ENCODE measurements around the gene ABCB10.

The ABCB10 gene

GRCh38 chr1:229507951-229508822 is 50.3 kb downstream of the ABCB10 start, which contains the start of gene NUP133:
Gene NUP133, minus strand, starts transcription at chr1:229508341. Its CDS starts 92 bp downstream, at chr1:229508249.
- Histone ChIP-seq H3K4me1 (ENCODE audit: control insufficient read depth, insufficient read depth, low read length) (peaks cover 11% of the 10 kb centered on the region), H3K9me3 (ENCODE audit: control insufficient read depth in 2 of 2, low read length in 2 of 2) (no peaks in the 10 kb centered on the region), H3K27ac (ENCODE audit: low read length) (peak within 1 kb of the TSS; percentile 96), H3K9ac (ENCODE audit: low read length in 2 of 2) (peak within 1 kb of the TSS; percentile 97 to 98), H3K36me3 (ENCODE audit: control insufficient read depth in 2 of 2, insufficient read depth in 2 of 2, low read length in 2 of 2) (peaks cover 2 to 5% of the 10 kb centered on the region in 2 donors), H3K4me3 (ENCODE audit: low read length in 2 of 2) (peak within 1 kb of the TSS; percentile 73 to 95), H3K27me3 (ENCODE audit: control insufficient read depth in 1 of 2, insufficient read depth in 2 of 2, low read length in 2 of 2) (no peaks in the 10 kb centered on the region)

DNA sequence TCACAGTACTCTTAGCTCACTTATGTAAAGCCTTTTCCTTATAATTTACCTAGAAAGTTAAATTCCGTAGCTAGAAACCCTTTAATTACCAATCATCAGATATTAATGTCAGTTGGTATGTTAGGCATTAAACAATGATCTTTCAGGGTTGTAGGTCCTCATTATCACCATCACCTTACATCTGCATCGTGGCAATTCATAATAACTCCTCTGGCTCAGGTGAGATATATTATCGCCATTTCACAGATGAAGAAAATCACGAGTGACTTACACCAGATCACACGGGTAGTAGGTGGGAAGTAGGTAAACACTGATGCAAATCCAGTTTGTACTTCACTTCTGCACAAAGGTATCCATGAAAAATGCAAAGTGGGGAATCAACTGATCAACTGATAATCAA is 51.0 kb downstream of the ABCB10 start:
- H3K27ac ChIP-seq (ENCODE audit: low read length): peak overlapping the region; percentile 96
- peaks cover 11% of the 10 kb centered on the region for H3K4me1 ChIP-seq (ENCODE audit: control insufficient read depth, insufficient read depth, low read length)
- H3K4me3 ChIP-seq (ENCODE audit: low read length in 2 of 2): peak overlapping the region; percentile 73 to 95
- no peaks in the 10 kb centered on the region for H3K9me3 ChIP-seq (ENCODE audit: control insufficient read depth in 2 of 2, low read length in 2 of 2)
- H3K36me3 ChIP-seq (ENCODE audit: control insufficient read depth in 2 of 2, insufficient read depth in 2 of 2, low read length in 2 of 2): peaks cover 2 to 5% of the 10 kb centered on the region in 2 donors
- H3K9ac ChIP-seq (ENCODE audit: low read length in 2 of 2): peak overlapping the region; percentile 97 to 98
- no peaks in the 10 kb centered on the region for H3K27me3 ChIP-seq (ENCODE audit: control insufficient read depth in 1 of 2, insufficient read depth in 2 of 2, low read length in 2 of 2)

GRCh38 chr1:229506633-229507032 is 51.9 kb downstream of the ABCB10 start:
- H3K36me3 ChIP-seq (ENCODE audit: control insufficient read depth in 2 of 2, insufficient read depth in 2 of 2, low read length in 2 of 2): peaks cover 2 to 5% of the 10 kb centered on the region in 2 donors
- H3K9ac ChIP-seq (ENCODE audit: low read length in 2 of 2): no peak overlapping the region
- no peaks in the 10 kb centered on the region for H3K9me3 ChIP-seq (ENCODE audit: control insufficient read depth in 2 of 2, low read length in 2 of 2)
- H3K27ac ChIP-seq (ENCODE audit: low read length): no peak overlapping the region
- H3K4me3 ChIP-seq (ENCODE audit: low read length in 2 of 2): no peak overlapping the region
- H3K4me1 ChIP-seq (ENCODE audit: control insufficient read depth, insufficient read depth, low read length): peaks cover 11% of the 10 kb centered on the region
- no peaks in the 10 kb centered on the region for H3K27me3 ChIP-seq (ENCODE audit: control insufficient read depth in 1 of 2, insufficient read depth in 2 of 2, low read length in 2 of 2)

GRCh38 chr1:229495782-229496181 is 62.7 kb downstream of the ABCB10 start:
- H3K9ac ChIP-seq (ENCODE audit: low read length in 2 of 2): no peak overlapping the region
- H3K27me3 ChIP-seq (ENCODE audit: control insufficient read depth in 1 of 2, insufficient read depth in 2 of 2, low read length in 2 of 2): no peaks in the 10 kb centered on the region
- no peaks in the 10 kb centered on the region for H3K4me1 ChIP-seq (ENCODE audit: control insufficient read depth, insufficient read depth, low read length)
- H3K36me3 ChIP-seq (ENCODE audit: control insufficient read depth in 2 of 2, insufficient read depth in 2 of 2, low read length in 2 of 2): peaks cover 42 to 44% of the 10 kb centered on the region in 2 donors
- H3K9me3 ChIP-seq (ENCODE audit: control insufficient read depth in 2 of 2, low read length in 2 of 2): no peaks in the 10 kb centered on the region
- H3K27ac ChIP-seq (ENCODE audit: low read length): no peak overlapping the region
- no peak overlapping the region for H3K4me3 ChIP-seq (ENCODE audit: low read length in 2 of 2)

- Histone ChIP-seq H3K36me3 (ENCODE audit: control insufficient read depth in 2 of 2, insufficient read depth in 2 of 2, low read length in 2 of 2) (peaks cover 34 to 45% of the 10 kb centered on the region in 2 donors), H3K4me3 (ENCODE audit: low read length in 2 of 2) (no peak overlapping the region), H3K9me3 (ENCODE audit: control insufficient read depth in 2 of 2, low read length in 2 of 2) (no peaks in the 10 kb centered on the region), H3K4me1 (ENCODE audit: control insufficient read depth, insufficient read depth, low read length) (peaks cover 2% of the 10 kb centered on the region), H3K27ac (ENCODE audit: low read length) (no peak overlapping the region), H3K9ac (ENCODE audit: low read length in 2 of 2) (no peak overlapping the region), H3K27me3 (ENCODE audit: control insufficient read depth in 1 of 2, insufficient read depth in 2 of 2, low read length in 2 of 2) (no peaks in the 10 kb centered on the region)
Measured at GRCh38 chr1:229487181-229487580, 71.3 kb downstream of the ABCB10 start.

DNA sequence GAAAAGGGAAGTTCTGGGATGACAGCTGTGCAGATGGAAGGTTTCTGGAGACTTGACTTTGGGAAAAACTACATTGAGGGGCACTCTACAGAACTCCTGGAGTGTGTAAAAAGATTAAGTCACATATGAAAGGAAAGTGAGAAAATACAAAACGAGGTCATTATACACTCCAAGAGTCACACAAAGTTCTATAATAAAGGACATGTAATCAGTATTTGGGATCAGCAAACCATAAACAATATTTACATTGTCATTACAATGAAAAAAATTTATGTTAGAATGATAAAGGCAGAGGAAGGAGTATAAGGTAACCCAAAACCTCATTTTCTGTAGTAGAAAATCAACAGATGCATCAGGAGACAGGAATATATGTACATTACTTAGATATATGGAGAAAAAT is 73.2 kb downstream of the ABCB10 start:
- no peaks in the 10 kb centered on the region for H3K27me3 ChIP-seq (ENCODE audit: control insufficient read depth in 1 of 2, insufficient read depth in 2 of 2, low read length in 2 of 2)

DNA sequence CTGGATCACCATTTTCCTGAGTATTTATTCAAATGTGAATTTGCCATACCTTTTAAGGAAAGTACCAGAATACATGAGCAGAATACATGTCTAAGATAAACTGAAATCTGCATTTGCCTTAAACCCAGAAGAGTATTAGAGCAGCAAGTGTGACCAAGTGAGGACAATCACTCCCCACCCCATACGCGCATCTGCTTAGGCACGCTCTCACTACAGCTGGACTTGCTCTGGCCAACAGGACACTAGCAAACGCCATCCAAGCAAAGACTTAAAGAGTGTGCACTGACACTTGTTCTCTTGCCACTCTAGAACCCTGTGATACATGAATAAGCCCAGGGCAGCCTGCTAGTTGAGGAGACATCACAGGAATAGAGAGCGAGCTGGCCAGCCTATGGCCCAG is 76.0 kb downstream of the ABCB10 start:
- Histone ChIP-seq H3K36me3 (ENCODE audit: control insufficient read depth in 2 of 2, insufficient read depth in 2 of 2, low read length in 2 of 2) (peaks cover 34 to 43% of the 10 kb centered on the region in 2 donors), H3K27ac (ENCODE audit: low read length) (no peak overlapping the region), H3K9me3 (ENCODE audit: control insufficient read depth in 2 of 2, low read length in 2 of 2) (no peaks in the 10 kb centered on the region), H3K9ac (ENCODE audit: low read length in 2 of 2) (peak overlapping the region in 1 of 2 donors; percentile 1), H3K4me3 (ENCODE audit: low read length in 2 of 2) (no peak overlapping the region), H3K4me1 (ENCODE audit: control insufficient read depth, insufficient read depth, low read length) (peaks cover 3% of the 10 kb centered on the region), H3K27me3 (ENCODE audit: control insufficient read depth in 1 of 2, insufficient read depth in 2 of 2, low read length in 2 of 2) (no peaks in the 10 kb centered on the region)

More for the DNA sequence above, 73.2 kb downstream of the ABCB10 start:
- H3K27ac ChIP-seq (ENCODE audit: low read length): no peak overlapping the region
- peaks cover 3% of the 10 kb centered on the region for H3K4me1 ChIP-seq (ENCODE audit: control insufficient read depth, insufficient read depth, low read length)
- peaks cover 31 to 44% of the 10 kb centered on the region in 2 donors for H3K36me3 ChIP-seq (ENCODE audit: control insufficient read depth in 2 of 2, insufficient read depth in 2 of 2, low read length in 2 of 2)
- no peak overlapping the region for H3K4me3 ChIP-seq (ENCODE audit: low read length in 2 of 2)
- H3K9me3 ChIP-seq (ENCODE audit: control insufficient read depth in 2 of 2, low read length in 2 of 2): no peaks in the 10 kb centered on the region
- H3K9ac ChIP-seq (ENCODE audit: low read length in 2 of 2): no peak overlapping the region

DNA sequence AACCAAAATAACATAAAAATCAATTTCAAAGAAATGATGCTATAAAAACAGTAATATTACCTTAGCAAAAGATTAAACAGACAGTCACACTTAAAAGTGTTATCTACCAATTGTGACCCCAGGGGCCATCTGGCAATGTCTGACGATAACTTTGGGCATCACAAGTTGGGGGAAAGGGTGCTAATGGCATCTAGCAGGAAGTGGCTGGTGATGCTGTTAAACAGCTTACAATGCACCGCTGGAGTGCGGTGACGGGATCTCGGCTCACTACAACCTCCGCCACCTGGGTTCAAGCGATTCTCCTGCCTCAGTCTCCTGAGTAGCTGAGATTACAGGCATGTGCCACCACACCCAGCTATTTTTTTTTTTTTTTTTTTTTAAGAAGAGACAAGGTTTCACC is 78.0 kb downstream of the ABCB10 start:
- Histone ChIP-seq H3K4me3 (ENCODE audit: low read length in 2 of 2) (no peak overlapping the region), H3K36me3 (ENCODE audit: control insufficient read depth in 2 of 2, insufficient read depth in 2 of 2, low read length in 2 of 2) (peaks cover 27 to 33% of the 10 kb centered on the region in 2 donors), H3K27me3 (ENCODE audit: control insufficient read depth in 1 of 2, insufficient read depth in 2 of 2, low read length in 2 of 2) (no peaks in the 10 kb centered on the region), H3K9ac (ENCODE audit: low read length in 2 of 2) (no peak overlapping the region), H3K9me3 (ENCODE audit: control insufficient read depth in 2 of 2, low read length in 2 of 2) (no peaks in the 10 kb centered on the region), H3K4me1 (ENCODE audit: control insufficient read depth, insufficient read depth, low read length) (peaks cover 3% of the 10 kb centered on the region), H3K27ac (ENCODE audit: low read length) (no peak overlapping the region)

- H3K9ac ChIP-seq (ENCODE audit: low read length in 2 of 2): no peak overlapping the region
- peaks cover 22 to 38% of the 10 kb centered on the region in 2 donors for H3K36me3 ChIP-seq (ENCODE audit: control insufficient read depth in 2 of 2, insufficient read depth in 2 of 2, low read length in 2 of 2)
- no peak overlapping the region for H3K4me3 ChIP-seq (ENCODE audit: low read length in 2 of 2)
- H3K4me1 ChIP-seq (ENCODE audit: control insufficient read depth, insufficient read depth, low read length): peaks cover 3% of the 10 kb centered on the region
- no peak overlapping the region for H3K27ac ChIP-seq (ENCODE audit: low read length)
- H3K27me3 ChIP-seq (ENCODE audit: control insufficient read depth in 1 of 2, insufficient read depth in 2 of 2, low read length in 2 of 2): no peaks in the 10 kb centered on the region
- no peaks in the 10 kb centered on the region for H3K9me3 ChIP-seq (ENCODE audit: control insufficient read depth in 2 of 2, low read length in 2 of 2)
Measured at GRCh38 chr1:229479660-229480399, 78.7 kb downstream of the ABCB10 start.

DNA sequence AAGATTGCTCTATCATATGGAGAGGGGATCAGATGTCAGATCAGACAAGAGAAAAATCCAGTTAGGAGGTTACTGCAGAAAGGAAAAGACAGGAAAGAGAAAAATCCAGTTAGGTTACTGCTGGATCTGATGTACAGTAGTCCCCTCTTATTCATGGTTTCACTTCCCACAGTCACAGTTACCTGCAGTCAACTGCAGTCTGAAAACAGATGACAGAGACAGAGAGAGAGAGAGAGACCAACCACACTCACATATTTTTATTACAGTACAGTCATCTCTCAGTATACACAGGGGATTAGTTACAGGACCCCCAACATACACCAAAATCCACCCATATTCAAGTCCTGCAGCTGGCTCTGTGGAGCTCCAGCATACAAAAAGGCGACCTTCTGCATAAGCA is 79.7 kb downstream of the ABCB10 start:
- Histone ChIP-seq H3K27ac (ENCODE audit: low read length) (no peak overlapping the region), H3K36me3 (ENCODE audit: control insufficient read depth in 2 of 2, insufficient read depth in 2 of 2, low read length in 2 of 2) (peaks cover 23 to 41% of the 10 kb centered on the region in 2 donors), H3K4me1 (ENCODE audit: control insufficient read depth, insufficient read depth, low read length) (peaks cover 3% of the 10 kb centered on the region), H3K27me3 (ENCODE audit: control insufficient read depth in 1 of 2, insufficient read depth in 2 of 2, low read length in 2 of 2) (no peaks in the 10 kb centered on the region), H3K4me3 (ENCODE audit: low read length in 2 of 2) (no peak overlapping the region), H3K9me3 (ENCODE audit: control insufficient read depth in 2 of 2, low read length in 2 of 2) (no peaks in the 10 kb centered on the region), H3K9ac (ENCODE audit: low read length in 2 of 2) (no peak overlapping the region)

All from stomach smooth muscle (tissue), 2 donors.